K562 (cell line): ENCODE data around the gene COX7A2. TPM values are rescaled to one million over a fixed set of nuclear protein-coding genes. Genes with fewer than 3 reads are reported as not detected.

ENCODE experiments used
- ATAC-seq: fragments of 200-7000 bp; cut with Tn5 transposase; 3 replicates; pipeline ENCODE4 v1.9.1; 2020; ENCODE audit warnings: moderate library complexity
- BruUV-seq: library from RNA; stranded (reverse); fragments of 400-500 nt; replicated peaks from 2 replicates; lab custom pipeline; 2021; lab: Mats Ljungman, UMichigan
- CTCF ChIA-PET: fragments of 300-600 bp; formaldehyde crosslinking; extraction: SDS; loops from one replicate; lab custom pipeline; 2021; ENCODE audit warnings: low intra/inter-chr PET ratio; lab: Yijun Ruan, JAX
- POLR2A ChIA-PET: fragments of 300-600, 350-650 bp; sonication (Branson Sonifier 250); formaldehyde crosslinking; extraction: SDS; loops from one replicate; lab custom pipeline; 2021; ENCODE audit warnings: antibody characterized with exemption, inconsistent platforms; lab: Yijun Ruan, JAX
- DNase-seq, 4 experiments: peaks; one replicate each; pipeline versions ENCODE4 v3.0.0 to v3.0.0-alpha.2; 2011 to 2018; ENCODE audit warnings: low spot score in 3 of 4, mixed read lengths in 3 of 4; ENCODE audit errors: extremely low read depth in 1 of 4
- FAIRE-seq: peaks from 2 replicates; lab custom pipeline; 2011; peaks lifted over from hg19 to GRCh38; lab: Jason Lieb, UNC
- H2AFZ ChIP-seq: 2 replicates; pipeline ENCODE4 v1.6.0; 2011; ENCODE audit warnings: low read depth, low read length, control low read depth, inconsistent platforms
- H3K27ac ChIP-seq: fragments of 200-600 bp; 3 replicates; pipeline ENCODE4 v1.8.0; 2011; ENCODE audit warnings: low read depth, mild to moderate bottlenecking, control low read depth, inconsistent platforms, low read length, moderate library complexity, mixed read lengths; ENCODE audit errors: extremely low read depth
- H3K27me3 ChIP-seq, 2 experiments: fragments of 300-600 bp in 1 of 2; 2 replicates in 1 of 2; 3 replicates in 1 of 2; pipeline versions ENCODE4 v1.6.0 to v1.8.0; 2011; ENCODE audit warnings: inconsistent platforms in 2 of 2, low read length in 2 of 2, mild to moderate bottlenecking in 1 of 2, mixed read lengths in 1 of 2, moderate library complexity in 1 of 2; ENCODE audit not compliant: control insufficient read depth in 2 of 2, insufficient read depth in 2 of 2
- H3K36me3 ChIP-seq: fragments of 300-600 bp; 3 replicates; pipeline ENCODE4 v1.8.0; 2011; ENCODE audit warnings: mild to moderate bottlenecking, low read length, inconsistent platforms; ENCODE audit not compliant: control insufficient read depth, insufficient read depth
- H3K4me1 ChIP-seq, 2 experiments: fragments of 200-600 bp in 1 of 2; replicated peaks in 1 of 2; 2 replicates in 1 of 2; 3 replicates in 1 of 2; pipeline versions ENCODE4 v1.5.1 to v1.8.0; 2011; ENCODE audit warnings: inconsistent platforms in 2 of 2, low read length in 2 of 2, mild to moderate bottlenecking in 1 of 2, mixed read lengths in 1 of 2, moderate library complexity in 1 of 2; ENCODE audit not compliant: control insufficient read depth in 2 of 2, insufficient read depth in 2 of 2
- H3K4me2 ChIP-seq: 2 replicates; pipeline ENCODE4 v1.6.1; 2011; ENCODE audit warnings: low read length, control low read depth, inconsistent platforms, mixed read lengths; ENCODE audit not compliant: insufficient read depth
- H3K4me3 ChIP-seq: fragments of 200-600 bp; sonication (generic), shearing (Covaris generic); 2 replicates; pipeline ENCODE4 v1.5.1; 2016; ENCODE audit warnings: control low read depth, inconsistent platforms
- H3K79me2 ChIP-seq: fragments of 200-600 bp; 3 replicates; pipeline ENCODE4 v1.8.0; 2011; ENCODE audit warnings: low read length, inconsistent platforms; ENCODE audit not compliant: control insufficient read depth, insufficient read depth
- H3K9ac ChIP-seq, 2 experiments: 2 replicates each; pipeline versions ENCODE4 v1.6.0 to v1.6.1; 2011; ENCODE audit warnings: low read depth in 2 of 2, low read length in 2 of 2, control low read depth in 1 of 2, inconsistent platforms in 1 of 2, mild to moderate bottlenecking in 1 of 2, mixed read lengths in 1 of 2; ENCODE audit not compliant: insufficient read depth in 1 of 2
- H3K9me1 ChIP-seq: one replicate; pipeline ENCODE4 v1.6.0; 2011; ENCODE audit warnings: inconsistent platforms, mild to moderate bottlenecking, low read length, moderate library complexity; ENCODE audit not compliant: control insufficient read depth, insufficient read depth
- H3K9me3 ChIP-seq: replicated peaks from 2 replicates; pipeline ENCODE4 v1.5.1; 2011; ENCODE audit warnings: low read depth, low read length, inconsistent platforms; ENCODE audit not compliant: control insufficient read depth, insufficient read depth
- H4K20me1 ChIP-seq: replicated peaks from 2 replicates; pipeline ENCODE4 v1.6.1; 2011; ENCODE audit warnings: low read length, inconsistent platforms, mixed read lengths; ENCODE audit not compliant: control insufficient read depth, insufficient read depth
- PHF20 ChIP-seq: fragments of 450-650 bp; IDR thresholded peaks from 2 replicates; pipeline ENCODE4 v1.6.1; 2018; ENCODE audit not compliant: partially characterized antibody
- ZNF609 ChIP-seq: sonication (generic); formaldehyde crosslinking; IDR thresholded peaks from 2 replicates; pipeline ENCODE4 v1.8.1; 2023; ENCODE audit warnings: missing genetic modification reagents, mild to moderate bottlenecking, borderline replicate concordance
- in situ Hi-C: fragments of 300-500 bp; cut with MboI; formaldehyde crosslinking; loops from 4 replicates; pipeline ENCODE4 v1.15.0; 2018; ENCODE audit warnings: inconsistent platforms, mixed read lengths
- intact Hi-C: fragments of 100-400 bp; cut with micrococcal nuclease; formaldehyde crosslinking; loops from 2 replicates; pipeline ENCODE4 v1.14.2; 2022
- polyA plus RNA-seq, 8 experiments: library from polyadenylated mRNA; depleted of rRNA in 4 of 8; stranded (reverse) in 5 of 8; unstranded in 3 of 8; fragments of >200 nt; fragmentation: Nextera tagmentation in 2 of 8; fragmentation: Illumina TruSeq in 1 of 8; extraction: Ambion mirVana in 2 of 8; extraction: Trizol in 1 of 8; gene quantifications; 2 replicates each; pipeline versions ENCODE4 v1.2.1 to v1.2.3, GENCODE V29; 2011 to 2014; ENCODE audit warnings: inconsistent platforms in 1 of 8, missing spikeins in 1 of 8
- total RNA-seq, 7 experiments: library from RNA; depleted of rRNA in 6 of 7; stranded (reverse); fragments of >200 nt in 6 of 7; fragmentation: Illumina TruSeq in 2 of 7; extraction: Trizol in 2 of 7; gene quantifications; 2 replicates each; pipeline versions ENCODE4 v1.2.1 to v1.2.3, GENCODE V29; 2011 to 2021; ENCODE audit warnings: low replicate concordance in 1 of 7

The COX7A2 gene
- total and polyA plus RNA-seq, 9 of the 15 experiments (the other 6 are each of a cell fraction or from before 2014, with no cell fraction given): 234 to 2,216 (median 585) TPM

GRCh38 chr6:75266716-75267291, 23.2 kb upstream of the COX7A2 start (continued):
- no peak for TF ChIP-seq ZNF609 (CRISPR knock-in tag)

- no peaks in the 10 kb centered on the region for H3K9me1 ChIP-seq
- CTCF ChIA-PET: no interaction called here
- in situ Hi-C loops: loop anchor here (10.0 kb wide), 1 partner anchor 261 kb away; no protein-coding TSS in a partner anchor
- intact Hi-C loops: no loop called here
- ATAC-seq (no peak), FAIRE-seq (no peak), DNase-seq (no peak)
- no peak overlapping the region for H3K4me2 ChIP-seq
- no peaks in the 10 kb centered on the region for H3K27me3 ChIP-seq
- H3K79me2 ChIP-seq: peaks cover 29% of the 10 kb centered on the region
- H2AFZ ChIP-seq: no peak overlapping the region
- no peak overlapping the region for H3K4me3 ChIP-seq
- BruUV-seq: no TSS peak
- TF ChIP-seq PHF20: no peak
- TF ChIP-seq, all 486 proteins: peak for 0
- H3K4me1 ChIP-seq: no peaks in the 10 kb centered on the region
- no peak overlapping the region for H3K27ac ChIP-seq
- H3K36me3 ChIP-seq: peaks cover 54% of the 10 kb centered on the region
- no peak overlapping the region for H3K9ac ChIP-seq
- H4K20me1 ChIP-seq: no peaks in the 10 kb centered on the region
- H3K9me3 ChIP-seq: no peaks in the 10 kb centered on the region
- POLR2A ChIA-PET: no interaction called here
These were observed 19.8 kb upstream of the COX7A2 start for GRCh38 chr6:75263401-75263750.
